Endothelial cell of umbilical vein (primary cell): ENCODE results near the gene GUK1. TPM values are rescaled to one million over a fixed set of nuclear protein-coding genes. Genes with fewer than 3 reads are reported as not detected.

Experiments used
- BruUV-seq: library from RNA; stranded (reverse); fragments of 400-500 nt; replicated peaks from 2 replicates; lab custom pipeline; 2021; lab: Mats Ljungman, UMichigan
- CTCF ChIA-PET: fragments of 300-600, 350-600 bp; sonication (Branson Sonifier 250); formaldehyde crosslinking; loops from one replicate; lab custom pipeline; 2021; ENCODE audit warnings: antibody characterized with exemption, inconsistent platforms; lab: Charles Lee
- POLR2A ChIA-PET: fragments of 300-600, 350-600 bp; sonication (Branson Sonifier 250); formaldehyde crosslinking; loops from one replicate; lab custom pipeline; 2021; ENCODE audit warnings: antibody characterized with exemption, inconsistent platforms; lab: Charles Lee
- DNase-seq: peaks from one replicate; pipeline ENCODE4 v3.0.0-alpha.2; 2011; ENCODE audit warnings: low read depth, low spot score
- FAIRE-seq: peaks from 2 replicates; lab custom pipeline; 2011; peaks lifted over from hg19 to GRCh38; lab: Jason Lieb, UNC
- H2AFZ ChIP-seq: 2 replicates; pipeline ENCODE4 v1.6.0; 2012; ENCODE audit warnings: low read depth, low read length, control low read depth, inconsistent platforms
- H3K27ac ChIP-seq: 2 replicates; pipeline ENCODE4 v1.5.1; 2011; ENCODE audit warnings: low read depth, mild to moderate bottlenecking, control low read depth, low read length, moderate library complexity; ENCODE audit not compliant: insufficient read depth
- H3K27me3 ChIP-seq, 2 experiments: 2 replicates each; pipeline versions ENCODE4 v1.6.0 to v1.6.1; 2011; ENCODE audit warnings: low read length in 2 of 2, mixed read lengths in 1 of 2; ENCODE audit not compliant: control insufficient read depth in 2 of 2, insufficient read depth in 2 of 2
- H3K36me3 ChIP-seq, 2 experiments: 2 replicates in 1 of 2; 3 replicates in 1 of 2; pipeline ENCODE4 v1.5.1; 2011; ENCODE audit warnings: low read length in 2 of 2, mild to moderate bottlenecking in 1 of 2, moderate library complexity in 1 of 2; ENCODE audit not compliant: control insufficient read depth in 2 of 2, insufficient read depth in 2 of 2; ENCODE audit errors: extremely low read depth in 1 of 2
- H3K4me1 ChIP-seq: 3 replicates; pipeline ENCODE4 v1.5.1; 2011; ENCODE audit warnings: mild to moderate bottlenecking, low read length; ENCODE audit not compliant: control insufficient read depth, insufficient read depth; ENCODE audit errors: extremely low read depth
- H3K4me2 ChIP-seq: 2 replicates; pipeline ENCODE4 v1.6.1; 2011; ENCODE audit warnings: low read length, control low read depth, mixed read lengths; ENCODE audit not compliant: insufficient read depth
- H3K4me3 ChIP-seq, 3 experiments: fragments of 200-600 bp in 1 of 3; sonication (generic), shearing (Covaris generic) in 1 of 3; replicated peaks in 1 of 3; 2 replicates each; pipeline ENCODE4 v1.5.1; 2011 to 2016; ENCODE audit warnings: control low read depth in 3 of 3, low read length in 3 of 3, mild to moderate bottlenecking in 2 of 3, inconsistent platforms in 1 of 3, low read depth in 1 of 3, moderate library complexity in 1 of 3; ENCODE audit not compliant: insufficient read depth in 1 of 3
- H3K79me2 ChIP-seq: 2 replicates; pipeline ENCODE4 v1.6.0; 2012; ENCODE audit warnings: low read length, inconsistent platforms; ENCODE audit not compliant: control insufficient read depth, insufficient read depth
- H3K9ac ChIP-seq: replicated peaks from 2 replicates; pipeline ENCODE3; 2011; ENCODE audit warnings: low read length, control low read depth; ENCODE audit not compliant: insufficient read depth; ENCODE audit errors: extremely low read depth
- H3K9me1 ChIP-seq: replicated peaks from 3 replicates; pipeline ENCODE4 v1.6.0; 2011; ENCODE audit warnings: mild to moderate bottlenecking, low read length; ENCODE audit not compliant: control insufficient read depth, insufficient read depth; ENCODE audit errors: extremely low read depth
- H3K9me3 ChIP-seq: replicated peaks from 2 replicates; pipeline ENCODE4 v1.5.1; 2012; ENCODE audit warnings: low read length, inconsistent platforms; ENCODE audit not compliant: control insufficient read depth, insufficient read depth
- H4K20me1 ChIP-seq: replicated peaks from 2 replicates; pipeline ENCODE3; 2011; ENCODE audit warnings: mild to moderate bottlenecking, low read length; ENCODE audit not compliant: control insufficient read depth, insufficient read depth; ENCODE audit errors: extremely low read depth
- EZH2 ChIP-seq: IDR thresholded peaks from 2 replicates; pipeline ENCODE4 v1.6.1; 2012; ENCODE audit warnings: borderline replicate concordance, low read depth, mild to moderate bottlenecking, moderate library complexity, low read length, inconsistent platforms; ENCODE audit not compliant: severe bottlenecking
- FOS ChIP-seq: IDR thresholded peaks from 2 replicates; pipeline ENCODE4 v1.6.1; 2011; ENCODE audit warnings: mild to moderate bottlenecking, low read length, moderate library complexity, borderline replicate concordance; ENCODE audit not compliant: insufficient read depth
- GATA2 ChIP-seq: IDR thresholded peaks from 2 replicates; pipeline ENCODE4 v1.7.0; 2011; ENCODE audit warnings: low read depth, mild to moderate bottlenecking, moderate library complexity, mixed read lengths, low read length; ENCODE audit not compliant: insufficient read length, insufficient read depth
- JUN ChIP-seq: IDR thresholded peaks from 2 replicates; pipeline ENCODE4 v1.6.1; 2011; ENCODE audit warnings: borderline replicate concordance, low read depth; ENCODE audit not compliant: insufficient read length, insufficient read depth
- MYC ChIP-seq: IDR thresholded peaks from one replicate; pipeline ENCODE4 v1.6.1; 2011; ENCODE audit warnings: mild to moderate bottlenecking, low read depth, low read length
- POLR2A ChIP-seq: IDR thresholded peaks from 2 replicates; pipeline ENCODE4 v1.6.1; 2012; ENCODE audit warnings: low read depth, mild to moderate bottlenecking, control low read depth, low read length
- POLR2AphosphoS5 ChIP-seq: IDR thresholded peaks from 2 replicates; pipeline ENCODE4 v1.6.1; 2012; ENCODE audit warnings: low read depth, mild to moderate bottlenecking, control low read depth, low read length, moderate library complexity; ENCODE audit not compliant: insufficient read depth
- dilution Hi-C: fragments of 300-500 bp; cut with MboI; formaldehyde crosslinking; loops from one replicate; pipeline ENCODE4 v1.15.0; 2019; ENCODE audit warnings: low sequenced_read_pairs; ENCODE audit not compliant: extremely low pct_ligation_motif_present
- intact Hi-C: fragments of 100-400 bp; cut with micrococcal nuclease; formaldehyde crosslinking; loops from one replicate; pipeline ENCODE4 v1.10.0; 2022
- polyA plus RNA-seq, 4 experiments: library from polyadenylated mRNA; depleted of rRNA in 3 of 4; stranded (reverse) in 3 of 4; unstranded in 1 of 4; fragments of >200 nt; gene quantifications; 2 replicates each; pipeline versions ENCODE4 v1.2.1 to v1.2.3, GENCODE V29; 2011 to 2012; ENCODE audit warnings: missing spikeins in 1 of 4
- total RNA-seq: library from RNA; stranded (reverse); gene quantifications from 2 replicates; pipeline ENCODE4 v1.2.3, GENCODE V29; 2021
- TF ChIP-seq, protein P1 (sequence below), 2 donors: IDR thresholded peaks; 1 replicate in 1 of 2; 2 replicates in 1 of 2; pipeline ENCODE4 v1.5.1; 2011; ENCODE audit warnings: low read length in 2 of 2, mild to moderate bottlenecking in 2 of 2, moderate library complexity in 2 of 2, control low read depth in 1 of 2, inconsistent platforms in 1 of 2, low read depth in 1 of 2; ENCODE audit not compliant: insufficient read depth in 1 of 2; ENCODE audit errors: extremely low read depth in 1 of 2
- TF ChIP-seq, protein P2 (sequence below): IDR thresholded peaks from 2 replicates; pipeline ENCODE4 v1.6.1; 2011; ENCODE audit not compliant: insufficient read depth, insufficient read length

GUK1 gene
- total and polyA plus RNA-seq, 2 donors (not counting 3 experiments of a cell fraction or from before 2014, with no cell fraction given): 239 to 742 TPM

- intact Hi-C loops: loop anchor here (1.0 to 5.0 kb wide), 4 partner anchors 25 to 347 kb away; partner anchors contain the start of genes GUK1 and IBA57
- Histone ChIP-seq H3K9ac (peak overlapping the region; percentile 67), H3K36me3 (peaks cover 0 to 8% of the 10 kb centered on the region in 2 experiments), H3K9me1 (no peaks in the 10 kb centered on the region), H3K27ac (peak overlapping the region; percentile 32), H3K4me3 (peak overlapping the region; percentile 26 to 92 (median 54)), H3K79me2 (peaks cover 13% of the 10 kb centered on the region), H3K9me3 (no peaks in the 10 kb centered on the region), H3K27me3 (no peaks in the 10 kb centered on the region), H3K4me2 (peak overlapping the region; percentile 59), H2AFZ (peak overlapping the region; percentile 57), H4K20me1 (no peaks in the 10 kb centered on the region), H3K4me1 (peaks cover 13% of the 10 kb centered on the region)
- ChIA-PET POLR2A (interaction anchor here (0.7 kb wide), 1 partner anchor 349 kb away, joined by 3 read pairs; no protein-coding TSS in a partner anchor), CTCF (interaction anchor here (1.2 to 2.1 kb wide), 5 partner anchors 21 to 111 kb away, joined by 3 to 16 read pairs (median 9); partner anchors contain the start of gene IBA57)
- BruUV-seq: no TSS peak
- FAIRE-seq (peak; percentile 49), DNase-seq (peak; percentile 48)
- TF ChIP-seq, protein P1, sequence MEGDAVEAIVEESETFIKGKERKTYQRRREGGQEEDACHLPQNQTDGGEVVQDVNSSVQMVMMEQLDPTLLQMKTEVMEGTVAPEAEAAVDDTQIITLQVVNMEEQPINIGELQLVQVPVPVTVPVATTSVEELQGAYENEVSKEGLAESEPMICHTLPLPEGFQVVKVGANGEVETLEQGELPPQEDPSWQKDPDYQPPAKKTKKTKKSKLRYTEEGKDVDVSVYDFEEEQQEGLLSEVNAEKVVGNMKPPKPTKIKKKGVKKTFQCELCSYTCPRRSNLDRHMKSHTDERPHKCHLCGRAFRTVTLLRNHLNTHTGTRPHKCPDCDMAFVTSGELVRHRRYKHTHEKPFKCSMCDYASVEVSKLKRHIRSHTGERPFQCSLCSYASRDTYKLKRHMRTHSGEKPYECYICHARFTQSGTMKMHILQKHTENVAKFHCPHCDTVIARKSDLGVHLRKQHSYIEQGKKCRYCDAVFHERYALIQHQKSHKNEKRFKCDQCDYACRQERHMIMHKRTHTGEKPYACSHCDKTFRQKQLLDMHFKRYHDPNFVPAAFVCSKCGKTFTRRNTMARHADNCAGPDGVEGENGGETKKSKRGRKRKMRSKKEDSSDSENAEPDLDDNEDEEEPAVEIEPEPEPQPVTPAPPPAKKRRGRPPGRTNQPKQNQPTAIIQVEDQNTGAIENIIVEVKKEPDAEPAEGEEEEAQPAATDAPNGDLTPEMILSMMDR (IDR thresholded peaks at IDR 0.05; ENCODE audit: extremely low read depth in 1 of 2, insufficient read depth in 1 of 2, low read depth in 1 of 2, low read length in 2 of 2): no peak
- no peak for TF ChIP-seq POLR2AphosphoS5
- TF ChIP-seq MYC: no peak
- TF ChIP-seq GATA2: no peak
- dilution Hi-C loops: no loop called here
These were observed 30.1 kb upstream of the GUK1 start for GRCh38 chr1:228109962-228110488.

GRCh38 chr1:228110556-228110955, 29.5 kb upstream of the GUK1 start:
- peaks cover 13% of the 10 kb centered on the region for H3K4me1 ChIP-seq
- no peak overlapping the region for H3K27ac ChIP-seq
- no peaks in the 10 kb centered on the region for H3K27me3 ChIP-seq
- TF ChIP-seq POLR2A (no peak), GATA2 (no peak), MYC (no peak), EZH2 (no peak), FOS (no peak), POLR2AphosphoS5 (no peak), JUN (no peak)
- TF ChIP-seq, protein P1 (IDR thresholded peaks at IDR 0.05; ENCODE audit: extremely low read depth in 1 of 2, insufficient read depth in 1 of 2, low read depth in 1 of 2, low read length in 2 of 2): no peak
- TF ChIP-seq, protein P2, sequence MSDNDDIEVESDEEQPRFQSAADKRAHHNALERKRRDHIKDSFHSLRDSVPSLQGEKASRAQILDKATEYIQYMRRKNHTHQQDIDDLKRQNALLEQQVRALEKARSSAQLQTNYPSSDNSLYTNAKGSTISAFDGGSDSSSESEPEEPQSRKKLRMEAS: no peak
- CTCF ChIA-PET: interaction anchor here (1.2 to 2.1 kb wide), 3 partner anchors 20 to 111 kb away, joined by 9 to 16 read pairs (median 10); no protein-coding TSS in a partner anchor
- H3K9ac ChIP-seq: no peak overlapping the region
- dilution Hi-C loops: no loop called here
- no peaks in the 10 kb centered on the region for H3K9me1 ChIP-seq
- POLR2A ChIA-PET: no interaction called here
- BruUV-seq: TSS peak; percentile 57
- H2AFZ ChIP-seq: no peak overlapping the region
- H3K79me2 ChIP-seq: peaks cover 13% of the 10 kb centered on the region
- H4K20me1 ChIP-seq: no peaks in the 10 kb centered on the region
- peaks cover 0 to 8% of the 10 kb centered on the region in 2 experiments for H3K36me3 ChIP-seq
- FAIRE-seq: no peak
- DNase-seq: no peak
- intact Hi-C loops: no loop called here
- no peak overlapping the region for H3K4me2 ChIP-seq
- no peaks in the 10 kb centered on the region for H3K9me3 ChIP-seq
- H3K4me3 ChIP-seq: no peak overlapping the region
